Measurements from ENCODE around the gene KRTAP12-3. TPM values are rescaled to one million over a fixed set of nuclear protein-coding genes. Genes with fewer than 3 reads are reported as not detected.

KRTAP12-3 gene
- total RNA-seq, 1 experiment from 2014 or later, result not detected

- no TSS peak for BruUV-seq (replicated peaks)
- CTCF ChIA-PET, result no interaction called here
Observed at GRCh38 chr21:44691686-44692085, 34.0 kb downstream of the KRTAP12-3 start.

GRCh38 chr21:44692798-44693512, 35.2 kb downstream of the KRTAP12-3 start:
- Histone ChIP-seq H3K9me3 (ENCODE audit: insufficient read depth, low read depth) (peaks cover 7% of the 10 kb centered on the region; the same call in 1 of the 2 replicates), H2AFZ (no peak overlapping the region), H3F3A (ENCODE audit: insufficient read depth, low read depth) (no peaks in the 10 kb centered on the region), H3K27ac (no peak overlapping the region), H3K27me3 (ENCODE audit: insufficient read depth, low read depth) (peaks cover 61% of the 10 kb centered on the region), H3K9me2 (ENCODE audit: insufficient read depth) (no peaks in the 10 kb centered on the region), H3K4me2 (no peak overlapping the region), H3K79me2 (ENCODE audit: low read depth) (no peaks in the 10 kb centered on the region), H3K4me1 (replicated peaks; ENCODE audit: insufficient read depth) (no peaks in the 10 kb centered on the region), H3K4me3 (no peak overlapping the region), H4K20me1 (ENCODE audit: insufficient read depth) (no peaks in the 10 kb centered on the region), H3K36me3 (ENCODE audit: low read depth) (no peaks in the 10 kb centered on the region)
- no peak for TF ChIP-seq EZH2 (IDR thresholded peaks at IDR 0.05; ENCODE audit: low read depth)
- no peak for TF ChIP-seq CTCF (conservative IDR thresholded peaks at IDR 0.05)
- no TSS peak for BruUV-seq (replicated peaks)
- intact Hi-C loops (cut with micrococcal nuclease; ENCODE audit: unreplicated experiment), result no loop called here
- ChIA-PET CTCF (no interaction called here), POLR2A (ENCODE audit: unreplicated experiment) (no interaction called here)
- DNase-seq, result no peak

More at GRCh38 chr21:44691686-44692085, 34.0 kb downstream of the KRTAP12-3 start:
- H3F3A ChIP-seq (ENCODE audit: insufficient read depth, low read depth), result no peaks in the 10 kb centered on the region
- TF ChIP-seq CTCF (conservative IDR thresholded peaks at IDR 0.05) (no peak), EZH2 (IDR thresholded peaks at IDR 0.05; ENCODE audit: low read depth) (no peak)
- H3K27ac ChIP-seq, result no peak overlapping the region
- H3K9me3 ChIP-seq (ENCODE audit: insufficient read depth, low read depth), result peaks cover 7% of the 10 kb centered on the region; the same call in 1 of the 2 replicates
- H3K9me2 ChIP-seq (ENCODE audit: insufficient read depth), result no peaks in the 10 kb centered on the region
- H3K36me3 ChIP-seq (ENCODE audit: low read depth), result no peaks in the 10 kb centered on the region
- H2AFZ ChIP-seq, result no peak overlapping the region
- no peak overlapping the region for H3K4me2 ChIP-seq
- H3K79me2 ChIP-seq (ENCODE audit: low read depth), result no peaks in the 10 kb centered on the region
- H3K4me1 ChIP-seq (replicated peaks; ENCODE audit: insufficient read depth), result no peaks in the 10 kb centered on the region
- H4K20me1 ChIP-seq (ENCODE audit: insufficient read depth), result no peaks in the 10 kb centered on the region
- no peak for DNase-seq
- intact Hi-C loops (cut with micrococcal nuclease; ENCODE audit: unreplicated experiment), result no loop called here
- POLR2A ChIA-PET (ENCODE audit: unreplicated experiment), result no interaction called here
- peaks cover 67% of the 10 kb centered on the region for H3K27me3 ChIP-seq (ENCODE audit: insufficient read depth, low read depth)
- no peak overlapping the region for H3K4me3 ChIP-seq

GRCh38 chr21:44694776-44695175, 37.0 kb downstream of the KRTAP12-3 start:
- CTCF ChIA-PET, result no interaction called here
- no peak overlapping the region for H3K27ac ChIP-seq
- intact Hi-C loops (cut with micrococcal nuclease; ENCODE audit: unreplicated experiment), result no loop called here
- H2AFZ ChIP-seq, result no peak overlapping the region
- no peaks in the 10 kb centered on the region for H4K20me1 ChIP-seq (ENCODE audit: insufficient read depth)
- H3K4me1 ChIP-seq (replicated peaks; ENCODE audit: insufficient read depth), result no peaks in the 10 kb centered on the region
- no peaks in the 10 kb centered on the region for H3F3A ChIP-seq (ENCODE audit: insufficient read depth, low read depth)
- H3K4me2 ChIP-seq, result no peak overlapping the region
- DNase-seq, result no peak
- peaks cover 63% of the 10 kb centered on the region for H3K27me3 ChIP-seq (ENCODE audit: insufficient read depth, low read depth)
- no TSS peak for BruUV-seq (replicated peaks)
- H3K9me3 ChIP-seq (ENCODE audit: insufficient read depth, low read depth), result peaks cover 7% of the 10 kb centered on the region; the same call in 1 of the 2 replicates
- no peaks in the 10 kb centered on the region for H3K36me3 ChIP-seq (ENCODE audit: low read depth)
- H3K9me2 ChIP-seq (ENCODE audit: insufficient read depth), result no peaks in the 10 kb centered on the region
- no peaks in the 10 kb centered on the region for H3K79me2 ChIP-seq (ENCODE audit: low read depth)
- TF ChIP-seq EZH2 (IDR thresholded peaks at IDR 0.05; ENCODE audit: low read depth) (no peak), CTCF (conservative IDR thresholded peaks at IDR 0.05) (no peak)
- POLR2A ChIA-PET (ENCODE audit: unreplicated experiment), result no interaction called here
- no peak overlapping the region for H3K4me3 ChIP-seq

Data from PC-9 (cell line).